GM12878 (cell line): Measurements from ENCODE around the gene TRIM69. TPM values are rescaled to one million over a fixed set of nuclear protein-coding genes. Genes with fewer than 3 reads are reported as not detected.
A peak's percentile ranks its signal among the peaks of the same experiment; 100 is the strongest.

Experiments used
- CBX5 ChIP-seq: sonication (generic); IDR thresholded peaks from 2 replicates; pipeline ENCODE4 v1.6.1; 2016; ENCODE audit warnings: low read depth, moderate library complexity, mild to moderate bottlenecking, inconsistent platforms
- CTCF ChIP-seq, 3 experiments: IDR thresholded peaks in 2 of 3; conservative IDR thresholded peaks in 1 of 3; 2 replicates each; pipeline ENCODE4 v1.5.1; 2011; ENCODE audit warnings: low read depth in 3 of 3, low read length in 3 of 3, mild to moderate bottlenecking in 3 of 3, control low read depth in 2 of 3, moderate library complexity in 2 of 3, inconsistent platforms in 1 of 3, mixed read lengths in 1 of 3; ENCODE audit not compliant: control insufficient read depth in 2 of 3, insufficient read depth in 1 of 3; ENCODE audit errors: extremely low read depth in 1 of 3
- EED ChIP-seq: sonication (generic); IDR thresholded peaks from 2 replicates; pipeline ENCODE4 v1.6.1; 2016; ENCODE audit warnings: antibody characterized with exemption, low read depth
- EGR1 ChIP-seq, 2 experiments: IDR thresholded peaks; 1 replicate in 1 of 2; 2 replicates in 1 of 2; pipeline ENCODE4 v1.6.1; 2011 to 2012; ENCODE audit warnings: low read depth in 2 of 2, low read length in 2 of 2, borderline replicate concordance in 1 of 2, mild to moderate bottlenecking in 1 of 2, moderate library complexity in 1 of 2
- FOS ChIP-seq: IDR thresholded peaks from 3 replicates; pipeline ENCODE4 v1.6.1; 2011; ENCODE audit warnings: borderline replicate concordance; ENCODE audit not compliant: insufficient read length; ENCODE audit errors: extremely low read depth
- IRF4 ChIP-seq: IDR thresholded peaks from 2 replicates; pipeline ENCODE4 v1.6.1; 2011; ENCODE audit warnings: low read depth, low read length
- JUNB ChIP-seq: IDR thresholded peaks from 2 replicates; pipeline ENCODE4 v1.6.1; 2016; ENCODE audit warnings: antibody characterized with exemption, mild to moderate bottlenecking
- LARP7 ChIP-seq: fragments of 450-650 bp; IDR thresholded peaks from 2 replicates; pipeline ENCODE4 v1.6.1; 2017; ENCODE audit warnings: mild to moderate bottlenecking
- MXI1 ChIP-seq: fragments of 150-350 bp; IDR thresholded peaks from 2 replicates; pipeline ENCODE4 v1.6.1; 2011; ENCODE audit warnings: low read depth, mild to moderate bottlenecking, inconsistent platforms, low read length, improper control_type of control experiment
- NFXL1 ChIP-seq: fragments of 450-650 bp; IDR thresholded peaks from 2 replicates; pipeline ENCODE4 v1.6.1; 2017; ENCODE audit warnings: antibody characterized with exemption, mild to moderate bottlenecking, borderline replicate concordance
- NKRF ChIP-seq: fragments of 450-650 bp; conservative IDR thresholded peaks from 2 replicates; pipeline ENCODE4 v1.6.1; 2017; ENCODE audit warnings: mild to moderate bottlenecking, moderate library complexity
- NR2F1 ChIP-seq: fragments of 450-650 bp; conservative IDR thresholded peaks from 2 replicates; pipeline ENCODE4 v1.6.1; 2017; ENCODE audit warnings: mild to moderate bottlenecking
- POLR2A ChIP-seq: IDR thresholded peaks from 2 replicates; pipeline ENCODE4 v1.6.1; 2011; ENCODE audit warnings: low read depth, mild to moderate bottlenecking, low read length
- RBBP5 ChIP-seq: fragments of 200-600 bp; sonication (generic); conservative IDR thresholded peaks from 2 replicates; pipeline ENCODE4 v1.6.1; 2016
- SMAD5 ChIP-seq: IDR thresholded peaks from 2 replicates; pipeline ENCODE4 v1.6.1; 2016; ENCODE audit warnings: antibody characterized with exemption, low read depth
- SPI1 ChIP-seq: IDR thresholded peaks from 2 replicates; pipeline ENCODE4 v1.6.1; 2011; ENCODE audit warnings: low read depth, mild to moderate bottlenecking, low read length, moderate library complexity, borderline replicate concordance; ENCODE audit not compliant: insufficient read depth
- STAT1 ChIP-seq: fragments of 450-650 bp; conservative IDR thresholded peaks from 2 replicates; pipeline ENCODE4 v1.6.1; 2014; ENCODE audit warnings: antibody characterized with exemption, mild to moderate bottlenecking
- TCF7 ChIP-seq: IDR thresholded peaks from 2 replicates; pipeline ENCODE4 v1.6.1; 2014; ENCODE audit warnings: antibody characterized with exemption, borderline replicate concordance
- USF2 ChIP-seq: IDR thresholded peaks from 2 replicates; pipeline ENCODE4 v1.6.1; 2011; ENCODE audit warnings: low read depth, low read length, improper control_type of control experiment, borderline replicate concordance
- YY1 ChIP-seq: IDR thresholded peaks from 2 replicates; pipeline ENCODE4 v1.6.1; 2011; ENCODE audit warnings: low read depth, mild to moderate bottlenecking, low read length
- ZNF207 ChIP-seq: fragments of 450-650 bp; IDR thresholded peaks from 2 replicates; pipeline ENCODE4 v1.6.1; 2014; ENCODE audit warnings: antibody characterized with exemption, mild to moderate bottlenecking, borderline replicate concordance
- ZNF274 ChIP-seq: IDR thresholded peaks from one replicate; pipeline ENCODE4 v1.8.0; 2011; ENCODE audit not compliant: insufficient read length, insufficient read depth
- polyA plus RNA-seq, 11 experiments: library from polyadenylated mRNA; depleted of rRNA in 4 of 11; unstranded in 6 of 11; stranded (reverse) in 5 of 11; fragments of >200 nt; fragmentation: Nextera tagmentation in 4 of 11; fragmentation: Illumina TruSeq in 1 of 11; extraction: Ambion mirVana in 4 of 11; extraction: Trizol in 1 of 11; gene quantifications; 1 replicate in 1 of 11; 2 replicates in 10 of 11; pipeline versions ENCODE4 v1.2.1 to v1.2.3, GENCODE V29; 2011 to 2016; ENCODE audit warnings: inconsistent platforms in 2 of 11, missing spikeins in 2 of 11, low read depth in 1 of 11
- total RNA-seq, 4 experiments: library from RNA; depleted of rRNA in 3 of 4; stranded (reverse); fragments of >200 nt in 3 of 4; fragmentation: Illumina TruSeq in 1 of 4; extraction: Trizol in 1 of 4; gene quantifications; 2 replicates each; pipeline versions ENCODE4 v1.2.1 to v1.2.3, GENCODE V29; 2013 to 2021
- TF ChIP-seq, protein P1 (sequence below): fragments of 450-650 bp; formaldehyde crosslinking; IDR thresholded peaks from 2 replicates; pipeline ENCODE4 v1.4.0; 2020; ENCODE audit warnings: mild to moderate bottlenecking, moderate library complexity

Gene TRIM69
- total and polyA plus RNA-seq, 10 of the 15 experiments (the other 5 are each of a cell fraction or from before 2014, with no cell fraction given): 11.2 to 52.7 (median 37.8) TPM

DNA sequence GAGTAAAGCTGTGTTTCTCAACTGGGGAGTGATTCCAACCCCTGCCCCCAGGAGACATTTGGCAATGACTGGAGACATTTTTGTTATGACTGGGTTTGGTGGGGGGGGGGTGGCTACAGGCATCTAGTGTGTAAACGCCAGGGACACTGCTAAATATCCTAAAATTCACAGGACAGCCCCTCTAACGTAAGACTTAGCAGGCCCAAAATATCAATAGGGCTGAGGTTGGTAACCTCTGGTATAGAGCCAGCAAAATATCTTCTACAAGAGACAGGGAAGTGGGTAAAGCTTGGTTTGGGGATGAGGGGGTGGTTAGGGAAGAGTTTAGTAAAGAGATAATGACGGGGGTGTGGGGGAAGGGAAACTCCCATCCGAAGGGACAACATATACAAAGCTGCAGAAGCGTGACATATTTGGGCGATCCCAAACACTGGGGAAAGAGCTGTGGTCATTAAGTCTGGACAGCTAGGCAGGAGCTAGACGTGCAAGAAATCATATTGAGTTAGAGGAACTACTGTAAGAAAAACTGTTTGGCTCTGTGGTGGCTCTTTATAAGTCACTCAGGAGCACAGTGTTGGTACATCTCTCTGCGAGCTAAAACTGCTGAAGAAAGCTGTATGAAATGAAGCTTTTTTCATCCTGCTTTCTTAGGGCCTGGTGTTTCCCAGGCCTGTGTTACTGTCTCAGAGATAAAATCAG is 697 bp upstream of the TRIM69 start (continued):
- TF ChIP-seq POLR2A (no peak), NR2F1 (no peak), TCF7 (no peak), JUNB (peak; percentile 73), CTCF (IDR thresholded peaks at IDR 0.05 in 2 of 3, conservative IDR thresholded peaks at IDR 0.05 in 1 of 3; ENCODE audit: control insufficient read depth in 2 of 3, extremely low read depth in 1 of 3, insufficient read depth in 1 of 3, low read depth in 3 of 3, low read length in 3 of 3) (peak in 1 of 3 experiments; percentile 5; a peak in 1 of 6 replicates), IRF4 (peak; percentile 42; the same call in 1 of the 2 replicates), LARP7 (no peak), SMAD5 (no peak), ZNF207 (no peak), NKRF (no peak), ZNF274 (no peak), USF2 (no peak), EED (peak; percentile 87), STAT1 (no peak), NFXL1 (no peak), FOS (no peak), SPI1 (peak; percentile 58; the same call in 1 of the 2 replicates), CBX5 (no peak), YY1 (no peak), EGR1 (IDR thresholded peaks at IDR 0.05; ENCODE audit: borderline replicate concordance in 1 of 2, low read depth in 2 of 2, low read length in 2 of 2) (peak in 1 of 2 experiments; percentile 55; a peak in 1 of 3 replicates), RBBP5 (no peak), MXI1 (no peak)
- TF ChIP-seq, protein P1, sequence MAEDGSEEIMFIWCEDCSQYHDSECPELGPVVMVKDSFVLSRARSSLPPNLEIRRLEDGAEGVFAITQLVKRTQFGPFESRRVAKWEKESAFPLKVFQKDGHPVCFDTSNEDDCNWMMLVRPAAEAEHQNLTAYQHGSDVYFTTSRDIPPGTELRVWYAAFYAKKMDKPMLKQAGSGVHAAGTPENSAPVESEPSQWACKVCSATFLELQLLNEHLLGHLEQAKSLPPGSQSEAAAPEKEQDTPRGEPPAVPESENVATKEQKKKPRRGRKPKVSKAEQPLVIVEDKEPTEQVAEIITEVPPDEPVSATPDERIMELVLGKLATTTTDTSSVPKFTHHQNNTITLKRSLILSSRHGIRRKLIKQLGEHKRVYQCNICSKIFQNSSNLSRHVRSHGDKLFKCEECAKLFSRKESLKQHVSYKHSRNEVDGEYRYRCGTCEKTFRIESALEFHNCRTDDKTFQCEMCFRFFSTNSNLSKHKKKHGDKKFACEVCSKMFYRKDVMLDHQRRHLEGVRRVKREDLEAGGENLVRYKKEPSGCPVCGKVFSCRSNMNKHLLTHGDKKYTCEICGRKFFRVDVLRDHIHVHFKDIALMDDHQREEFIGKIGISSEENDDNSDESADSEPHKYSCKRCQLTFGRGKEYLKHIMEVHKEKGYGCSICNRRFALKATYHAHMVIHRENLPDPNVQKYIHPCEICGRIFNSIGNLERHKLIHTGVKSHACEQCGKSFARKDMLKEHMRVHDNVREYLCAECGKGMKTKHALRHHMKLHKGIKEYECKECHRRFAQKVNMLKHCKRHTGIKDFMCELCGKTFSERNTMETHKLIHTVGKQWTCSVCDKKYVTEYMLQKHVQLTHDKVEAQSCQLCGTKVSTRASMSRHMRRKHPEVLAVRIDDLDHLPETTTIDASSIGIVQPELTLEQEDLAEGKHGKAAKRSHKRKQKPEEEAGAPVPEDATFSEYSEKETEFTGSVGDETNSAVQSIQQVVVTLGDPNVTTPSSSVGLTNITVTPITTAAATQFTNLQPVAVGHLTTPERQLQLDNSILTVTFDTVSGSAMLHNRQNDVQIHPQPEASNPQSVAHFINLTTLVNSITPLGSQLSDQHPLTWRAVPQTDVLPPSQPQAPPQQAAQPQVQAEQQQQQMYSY (CRISPR knock-in tag): no peak
